Measurements from ENCODE around the gene SETBP1.

- no peak for TF ChIP-seq CTCF (IDR thresholded peaks at IDR 0.05)
- TF ChIP-seq POLR2A (IDR thresholded peaks at IDR 0.05) = no peak
Measured at GRCh38 chr18:44763327-44763726, 82.6 kb downstream of the SETBP1 start.
